Spinal cord (tissue), 10 donors: Measurements from ENCODE around the gene LRRC37A. TPM values are rescaled to one million over a fixed set of nuclear protein-coding genes. Genes with fewer than 3 reads are reported as not detected.
"Not testable (repeated sequence)": the region's sequence is repeated elsewhere in the genome, so short reads cannot be mapped to it uniquely, and the experiment has no call there.

Experiments
- DNase-seq, 6 donors: peaks; one replicate each; pipeline versions ENCODE4 v3.0.0 to v3.0.0-alpha.2; 2013 to 2015; ENCODE audit warnings: low spot score in 6 of 6, low read depth in 4 of 6
- H3K27ac ChIP-seq: one replicate; pipeline ENCODE4 v1.5.1; 2013; ENCODE audit warnings: low read depth, low read length, control low read depth
- H3K27me3 ChIP-seq: one replicate; pipeline ENCODE4 v1.6.1; 2013; ENCODE audit warnings: low read length; ENCODE audit not compliant: control insufficient read depth, insufficient read depth
- H3K36me3 ChIP-seq: one replicate; pipeline ENCODE4 v1.6.1; 2013; ENCODE audit warnings: low read length; ENCODE audit not compliant: control insufficient read depth, insufficient read depth
- H3K4me1 ChIP-seq: one replicate; pipeline ENCODE4 v1.6.1; 2013; ENCODE audit warnings: low read length; ENCODE audit not compliant: control insufficient read depth, insufficient read depth
- H3K4me3 ChIP-seq: one replicate; pipeline ENCODE4 v1.5.1; 2013; ENCODE audit warnings: low read depth, low read length, control low read depth
- H3K9me3 ChIP-seq: one replicate; pipeline ENCODE4 v1.6.1; 2013; ENCODE audit warnings: low read length; ENCODE audit not compliant: control insufficient read depth, insufficient read depth
- WGBS: methylation state at CpG from one replicate; pipeline ENCODE4 v1.1.5; 2013; ENCODE audit warnings: missing lambda C conversion rate; ENCODE audit not compliant: insufficient coverage; 5-methylcytosine and 5-hydroxymethylcytosine counted together
- polyA plus RNA-seq, 2 donors: library from polyadenylated mRNA; unstranded; fragments of 120-200 nt; gene quantifications; one replicate each; pipeline ENCODE4 v1.2.1, GENCODE V29; 2013; ENCODE audit not compliant: insufficient read length in 2 of 2
- total RNA-seq, 2 donors: library from RNA; depleted of rRNA in 1 of 2; stranded (reverse); fragments of 120-200 nt in 1 of 2; fragments of >200 nt in 1 of 2; gene quantifications; one replicate each; pipeline versions ENCODE4 v1.2.3 to v1.2.4, GENCODE V29; 2013 to 2014
- donor health status: healthy.

LRRC37A gene
- total and polyA plus RNA-seq, 4 donors = 3.3 to 8.0 (median 4.4) TPM

- not testable (repeated sequence) for H3K4me1 ChIP-seq, H3K36me3 ChIP-seq, H3K9me3 ChIP-seq, H3K27me3 ChIP-seq, H3K27ac ChIP-seq, DNase-seq, H3K4me3 ChIP-seq
- WGBS = no CpG with 5 or more reads among the region's 2 CpGs
Measured at GRCh38 chr17:46285500-46285899, 9.4 kb upstream of the LRRC37A start.

- H3K27ac ChIP-seq, H3K36me3 ChIP-seq, H3K27me3 ChIP-seq, H3K9me3 ChIP-seq, H3K4me1 ChIP-seq, H3K4me3 ChIP-seq: not testable (repeated sequence)
- 4% methylated on average over 3 of the region's 3 CpGs for WGBS
- peak; percentile 52 to 96 (median 83) for DNase-seq
Measured at GRCh38 chr17:46286764-46287221, 8.1 kb upstream of the LRRC37A start.

GRCh38 chr17:46287587-46287986, 7.3 kb upstream of the LRRC37A start:
- H3K4me1 ChIP-seq, H3K27me3 ChIP-seq, DNase-seq, H3K27ac ChIP-seq, H3K9me3 ChIP-seq, H3K4me3 ChIP-seq, H3K36me3 ChIP-seq: not testable (repeated sequence)
- WGBS = 83% methylated on average over 5 of the region's 7 CpGs

GRCh38 chr17:46290906-46291546, 3.9 kb upstream of the LRRC37A start:
- not testable (repeated sequence) for H3K27me3 ChIP-seq, H3K4me1 ChIP-seq, H3K9me3 ChIP-seq, H3K4me3 ChIP-seq, H3K36me3 ChIP-seq, H3K27ac ChIP-seq, DNase-seq
- no CpG with 5 or more reads among the region's 4 CpGs for WGBS

- not testable (repeated sequence) for H3K36me3 ChIP-seq, H3K4me1 ChIP-seq, H3K27me3 ChIP-seq, H3K9me3 ChIP-seq, H3K4me3 ChIP-seq, H3K27ac ChIP-seq, DNase-seq
- WGBS = no CpG with 5 or more reads among the region's 8 CpGs
Measured at GRCh38 chr17:46291618-46292017, 3.3 kb upstream of the LRRC37A start.

GRCh38 chr17:46341220-46341619, 46.3 kb downstream of the LRRC37A start:
- not testable (repeated sequence) for H3K4me3 ChIP-seq, DNase-seq, H3K4me1 ChIP-seq, H3K36me3 ChIP-seq, H3K27ac ChIP-seq, H3K27me3 ChIP-seq, H3K9me3 ChIP-seq
- WGBS = no CpG with 5 or more reads among the region's 19 CpGs

GRCh38 chr17:46342131-46342530, 47.2 kb downstream of the LRRC37A start:
- not testable (repeated sequence) for H3K4me3 ChIP-seq, H3K4me1 ChIP-seq, H3K9me3 ChIP-seq, DNase-seq, H3K27ac ChIP-seq, H3K27me3 ChIP-seq, H3K36me3 ChIP-seq
- no CpG with 5 or more reads among the region's 3 CpGs for WGBS

- H3K27ac ChIP-seq, H3K27me3 ChIP-seq, H3K4me1 ChIP-seq, DNase-seq, H3K36me3 ChIP-seq, H3K9me3 ChIP-seq, H3K4me3 ChIP-seq: not testable (repeated sequence)
- no CpG with 5 or more reads among the region's 2 CpGs for WGBS
Measured at GRCh38 chr17:46348345-46348744, 53.4 kb downstream of the LRRC37A start.

GRCh38 chr17:46349060-46349459, 54.1 kb downstream of the LRRC37A start:
- WGBS = no CpG with 5 or more reads among the region's 1 CpG

GRCh38 chr17:46353856-46354255, 58.9 kb downstream of the LRRC37A start:
- H3K4me3 ChIP-seq, H3K27ac ChIP-seq, H3K9me3 ChIP-seq, H3K27me3 ChIP-seq, H3K4me1 ChIP-seq, H3K36me3 ChIP-seq, DNase-seq: not testable (repeated sequence)
- WGBS = no CpG with 5 or more reads among the region's 4 CpGs

More at GRCh38 chr17:46349060-46349459, 54.1 kb downstream of the LRRC37A start:
- not testable (repeated sequence) for H3K36me3 ChIP-seq, DNase-seq, H3K27me3 ChIP-seq, H3K4me1 ChIP-seq, H3K9me3 ChIP-seq, H3K4me3 ChIP-seq, H3K27ac ChIP-seq
